Liver (tissue), 9 donors: Measurements from ENCODE around the gene ARFGAP1. TPM values are rescaled to one million over a fixed set of nuclear protein-coding genes. Genes with fewer than 3 reads are reported as not detected.

Source experiments
- DNase-seq: peaks from one replicate; pipeline ENCODE4 v3.0.0-alpha.2; 2017; ENCODE audit warnings: low spot score
- H3K27ac ChIP-seq, 2 donors: one replicate each; pipeline ENCODE4 v1.7.0; 2013; ENCODE audit warnings: inconsistent platforms in 2 of 2, low read length in 2 of 2, control low read depth in 1 of 2, low read depth in 1 of 2, mild to moderate bottlenecking in 1 of 2
- H3K27me3 ChIP-seq, 4 donors: one replicate each; pipeline versions ENCODE4 v1.6.1 to v1.7.0; 2013; ENCODE audit warnings: low read length in 3 of 4, inconsistent platforms in 1 of 4, mild to moderate bottlenecking in 1 of 4, moderate library complexity in 1 of 4; ENCODE audit not compliant: control insufficient read depth in 4 of 4, insufficient read depth in 4 of 4
- H3K36me3 ChIP-seq, 4 donors: one replicate each; pipeline versions ENCODE4 v1.6.1 to v1.7.0; 2013; ENCODE audit warnings: low read length in 3 of 4, mild to moderate bottlenecking in 3 of 4, low read depth in 1 of 4, moderate library complexity in 1 of 4; ENCODE audit not compliant: control insufficient read depth in 4 of 4, insufficient read depth in 3 of 4
- H3K4me1 ChIP-seq, 4 donors: one replicate each; pipeline versions ENCODE4 v1.6.1 to v1.7.0; 2013; ENCODE audit warnings: low read length in 3 of 4, mild to moderate bottlenecking in 3 of 4, moderate library complexity in 1 of 4; ENCODE audit not compliant: control insufficient read depth in 4 of 4, insufficient read depth in 4 of 4
- H3K4me3 ChIP-seq, 3 donors: one replicate each; pipeline versions ENCODE4 v1.6.1 to v1.7.0; 2013; ENCODE audit warnings: low read length in 3 of 3, control low read depth in 1 of 3, low read depth in 1 of 3, mild to moderate bottlenecking in 1 of 3
- H3K9ac ChIP-seq, 2 donors: one replicate each; pipeline ENCODE4 v1.7.0; 2013; ENCODE audit warnings: low read length in 2 of 2, mild to moderate bottlenecking in 2 of 2, moderate library complexity in 2 of 2, control low read depth in 1 of 2, low read depth in 1 of 2
- H3K9me3 ChIP-seq, 4 donors: one replicate each; pipeline versions ENCODE4 v1.6.1 to v1.7.0; 2013; ENCODE audit warnings: low read length in 3 of 4; ENCODE audit not compliant: control insufficient read depth in 4 of 4
- ATF3 ChIP-seq: IDR thresholded peaks from 2 replicates; pipeline ENCODE4 v1.6.1; 2016; ENCODE audit warnings: antibody characterized with exemption
- FOXA1 ChIP-seq: IDR thresholded peaks from 2 replicates; pipeline ENCODE4 v1.6.1; 2016; ENCODE audit warnings: antibody characterized with exemption
- GABPA ChIP-seq, 2 donors: IDR thresholded peaks in 1 of 2; conservative IDR thresholded peaks in 1 of 2; 2 replicates each; pipeline ENCODE4 v1.6.1; 2016; ENCODE audit warnings: antibody characterized with exemption in 2 of 2, mild to moderate bottlenecking in 1 of 2, moderate library complexity in 1 of 2
- JUND ChIP-seq, 2 donors: IDR thresholded peaks; 2 replicates each; pipeline ENCODE4 v1.6.1; 2016; ENCODE audit warnings: antibody characterized with exemption in 2 of 2
- REST ChIP-seq: IDR thresholded peaks from 2 replicates; pipeline ENCODE4 v1.6.1; 2016; ENCODE audit warnings: antibody characterized with exemption, mild to moderate bottlenecking
- TAF1 ChIP-seq: conservative IDR thresholded peaks from 2 replicates; pipeline ENCODE4 v1.6.1; 2016; ENCODE audit warnings: antibody characterized with exemption, mild to moderate bottlenecking
- YY1 ChIP-seq: IDR thresholded peaks from 2 replicates; pipeline ENCODE4 v1.6.1; 2016; ENCODE audit warnings: antibody characterized with exemption, mild to moderate bottlenecking
- WGBS: extraction: QIAGEN DNeasy Blood & Tissue Kit; methylation state at CpG from one replicate; pipeline ENCODE4 v1.1.7; 2013; 5-methylcytosine and 5-hydroxymethylcytosine counted together
- polyA plus RNA-seq, 2 donors: library from polyadenylated mRNA; stranded (reverse) in 1 of 2; unstranded in 1 of 2; fragments of 200-250 nt in 1 of 2; fragments of >200 nt in 1 of 2; fragmentation: Nextera tagmentation in 1 of 2; extraction: Ambion mirVana in 1 of 2; gene quantifications; one replicate each; pipeline versions ENCODE4 v1.2.1 to v1.2.3, GENCODE V29; 2013 to 2015
- total RNA-seq, 2 donors: library from RNA; depleted of rRNA; stranded (reverse); fragments of >200 nt; gene quantifications; one replicate each; pipeline ENCODE4 v1.2.3, GENCODE V29; 2014
- TF ChIP-seq, protein P1 (sequence below): fragments of 150-350 bp; IDR thresholded peaks from 2 replicates; pipeline ENCODE4 v1.5.1; 2017; ENCODE audit warnings: improper control_type of control experiment, low read depth, low read length; ENCODE audit not compliant: missing input control
- donor health status: healthy.
- donor health status: healthy.
- donor health status: healthy.
- donor health status: healthy.
- donor health status: healthy.

The ARFGAP1 gene
- total and polyA plus RNA-seq, 4 donors, result 11.2 to 29.7 (median 21.8) TPM

GRCh38 chr20:63276956-63277355 lies 4.3 kb downstream of the ARFGAP1 start:
- Histone ChIP-seq H3K9me3 (no peaks in the 10 kb centered on the region), H3K4me1 (peaks cover 2 to 20% (median 14%) of the 10 kb centered on the region in 4 donors), H3K9ac (no peak overlapping the region), H3K27me3 (no peaks in the 10 kb centered on the region), H3K36me3 (peaks cover 8 to 51% (median 14%) of the 10 kb centered on the region in 4 donors), H3K4me3 (no peak overlapping the region), H3K27ac (no peak overlapping the region)
- DNase-seq, result no peak
- 96% methylated on average over 20 of the region's 20 CpGs for WGBS
- TF ChIP-seq ATF3 (no peak), JUND (IDR thresholded peaks at IDR 0.05) (no peak), TAF1 (no peak), GABPA (IDR thresholded peaks at IDR 0.05 in 1 of 2, conservative IDR thresholded peaks at IDR 0.05 in 1 of 2) (no peak), REST (no peak)

DNA sequence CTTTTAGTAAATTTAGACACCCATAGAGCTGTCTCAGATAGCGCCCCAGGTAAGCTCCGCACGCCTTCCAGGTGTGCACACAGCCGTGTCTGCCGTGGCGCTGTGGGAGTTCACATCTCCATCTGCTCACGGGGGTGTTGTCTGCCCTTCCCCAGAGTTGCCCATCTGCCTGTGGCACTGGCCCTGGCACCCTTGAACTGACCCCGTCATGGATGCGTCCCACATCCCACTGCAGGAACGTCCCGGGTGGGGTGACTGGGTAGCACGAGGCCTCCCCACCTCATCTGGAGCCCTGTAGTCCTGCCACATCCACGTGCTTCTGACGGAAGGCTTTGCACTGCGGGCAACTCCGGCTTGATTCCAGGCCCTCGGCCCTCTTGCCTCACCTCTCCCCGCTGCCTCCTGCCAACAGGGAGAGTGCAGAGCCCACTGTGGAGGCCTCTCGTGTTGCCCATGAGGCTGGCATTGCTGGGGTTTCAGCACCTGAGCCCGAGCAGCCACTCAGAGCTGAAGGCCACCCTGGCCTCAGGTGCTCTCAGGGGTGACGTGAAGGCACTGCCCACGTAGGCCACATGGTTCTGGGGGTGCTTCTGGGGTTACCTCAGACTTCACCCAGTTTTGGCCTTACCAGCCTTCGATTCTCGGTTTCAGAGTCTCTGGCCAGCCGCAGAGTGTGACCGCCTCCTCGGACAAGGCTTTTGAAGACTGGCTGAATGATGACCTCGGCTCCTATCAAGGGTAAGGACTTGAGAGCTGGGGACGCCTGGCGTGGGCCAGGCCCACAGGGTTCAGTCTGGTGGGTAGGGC lies 5.1 kb downstream of the ARFGAP1 start:
- Histone ChIP-seq H3K27me3 (no peaks in the 10 kb centered on the region), H3K27ac (no peak overlapping the region), H3K36me3 (peaks cover 8 to 57% (median 17%) of the 10 kb centered on the region in 4 donors), H3K4me1 (peaks cover 2 to 18% (median 13%) of the 10 kb centered on the region in 4 donors), H3K9me3 (no peaks in the 10 kb centered on the region), H3K9ac (no peak overlapping the region), H3K4me3 (no peak overlapping the region)
- WGBS, result 96% methylated on average over 30 of the region's 30 CpGs
- TF ChIP-seq YY1 (no peak), FOXA1 (no peak), REST (no peak)
- TF ChIP-seq, protein P1, sequence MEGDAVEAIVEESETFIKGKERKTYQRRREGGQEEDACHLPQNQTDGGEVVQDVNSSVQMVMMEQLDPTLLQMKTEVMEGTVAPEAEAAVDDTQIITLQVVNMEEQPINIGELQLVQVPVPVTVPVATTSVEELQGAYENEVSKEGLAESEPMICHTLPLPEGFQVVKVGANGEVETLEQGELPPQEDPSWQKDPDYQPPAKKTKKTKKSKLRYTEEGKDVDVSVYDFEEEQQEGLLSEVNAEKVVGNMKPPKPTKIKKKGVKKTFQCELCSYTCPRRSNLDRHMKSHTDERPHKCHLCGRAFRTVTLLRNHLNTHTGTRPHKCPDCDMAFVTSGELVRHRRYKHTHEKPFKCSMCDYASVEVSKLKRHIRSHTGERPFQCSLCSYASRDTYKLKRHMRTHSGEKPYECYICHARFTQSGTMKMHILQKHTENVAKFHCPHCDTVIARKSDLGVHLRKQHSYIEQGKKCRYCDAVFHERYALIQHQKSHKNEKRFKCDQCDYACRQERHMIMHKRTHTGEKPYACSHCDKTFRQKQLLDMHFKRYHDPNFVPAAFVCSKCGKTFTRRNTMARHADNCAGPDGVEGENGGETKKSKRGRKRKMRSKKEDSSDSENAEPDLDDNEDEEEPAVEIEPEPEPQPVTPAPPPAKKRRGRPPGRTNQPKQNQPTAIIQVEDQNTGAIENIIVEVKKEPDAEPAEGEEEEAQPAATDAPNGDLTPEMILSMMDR, result no peak
- no peak for DNase-seq
